ENCODE results near the gene RGP1. TPM values are rescaled to one million over a fixed set of nuclear protein-coding genes. Genes with fewer than 3 reads are reported as not detected.

The RGP1 gene
- total RNA-seq, 2 experiments from 2014 or later: 26.9 to 29.1 TPM

DNA sequence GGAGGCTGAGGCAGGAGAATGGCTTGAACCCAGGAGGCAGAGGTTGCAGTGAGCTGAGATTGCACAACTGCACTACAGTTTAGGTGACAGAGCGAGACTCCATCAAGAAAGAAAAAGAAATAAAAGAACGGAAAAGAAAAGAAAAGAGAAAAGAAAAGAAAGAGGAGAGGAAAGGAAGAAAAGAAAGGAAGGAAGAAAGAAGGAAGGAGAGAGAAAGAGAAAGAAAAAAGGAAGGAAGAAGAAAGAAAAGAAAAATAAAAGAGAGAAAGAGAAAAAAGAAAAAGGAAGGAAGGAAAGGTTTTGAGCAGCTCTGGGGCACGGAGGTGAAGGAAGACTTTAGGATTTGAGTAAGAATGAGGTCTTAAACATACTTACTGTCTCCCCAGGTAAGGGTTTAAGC, 35.5 kb upstream of the RGP1 start:
- Mint-ChIP-seq H3K27me3 (no peaks in the 10 kb centered on the region), H3K27ac (no peak overlapping the region), H3K36me3 (peaks cover 37% of the 10 kb centered on the region), H3K4me3 (no peak overlapping the region), H3K9me3 (no peaks in the 10 kb centered on the region), H3K4me1 (no peaks in the 10 kb centered on the region)
- ATAC-seq (ENCODE audit: low read depth): no peak
- DNase-seq: no peak
- POLR2A ChIA-PET: interaction anchor here (0.6 kb wide), 1 partner anchor 10 kb away, joined by 3 read pairs; no protein-coding TSS in a partner anchor

DNA sequence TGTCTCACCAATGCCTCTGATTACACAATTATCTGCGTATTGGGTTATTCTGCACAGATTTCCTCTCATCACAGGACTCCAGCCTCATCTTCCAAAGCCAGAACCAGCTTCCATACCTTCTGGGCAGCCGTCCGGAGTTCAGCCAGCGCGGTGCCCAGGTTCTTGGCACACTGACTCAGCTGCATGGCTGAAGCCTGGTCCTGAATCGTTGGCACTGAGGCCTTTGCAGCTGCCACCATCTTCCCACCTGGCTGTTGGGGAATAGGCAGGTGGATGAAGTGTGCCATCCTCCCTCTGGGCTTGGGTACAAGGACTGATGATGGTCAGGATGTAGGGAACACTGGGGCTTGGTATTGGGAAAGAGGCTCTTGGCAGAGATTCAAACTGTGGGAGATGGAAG, 35.0 kb upstream of the RGP1 start:
- H3K4me3 Mint-ChIP-seq: no peak overlapping the region
- POLR2A ChIA-PET: interaction anchor here (0.6 kb wide), 1 partner anchor 9 kb away, joined by 3 read pairs; no protein-coding TSS in a partner anchor
- ATAC-seq (ENCODE audit: low read depth): no peak

DNA sequence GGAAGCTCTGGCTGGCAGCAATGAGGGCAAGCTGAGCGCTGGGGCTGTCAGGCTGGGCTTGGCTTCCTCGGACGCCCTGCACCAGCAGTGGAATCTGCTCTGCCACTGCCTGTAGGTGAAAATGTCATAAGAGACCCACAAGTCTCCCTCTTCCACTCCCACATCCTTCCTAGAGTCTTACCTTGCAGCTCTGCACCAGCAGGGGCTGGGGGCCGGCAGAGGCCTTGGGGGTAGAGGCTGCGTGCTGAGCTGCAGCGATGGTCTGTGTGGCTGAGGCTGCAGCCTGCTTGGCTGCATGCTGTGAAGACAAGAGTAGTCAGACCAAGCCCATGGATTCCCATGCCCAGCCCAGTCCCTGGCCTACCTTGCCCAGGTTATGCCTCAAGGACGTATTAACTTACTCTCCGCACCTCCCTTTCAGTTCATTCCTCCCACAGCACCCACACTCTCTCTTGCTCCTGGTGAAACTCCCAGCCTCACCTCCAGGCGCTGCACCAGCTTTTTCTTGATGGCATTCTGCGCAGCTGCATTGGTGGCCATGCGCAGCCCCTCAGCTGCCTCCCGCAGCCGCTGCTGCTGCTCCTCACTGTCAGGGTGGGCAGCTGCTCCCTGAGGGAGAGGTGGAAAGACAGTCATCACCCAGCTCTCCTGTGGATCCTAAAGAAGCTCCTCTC, 34.4 kb upstream of the RGP1 start:
- Mint-ChIP-seq H3K9me3 (no peaks in the 10 kb centered on the region), H3K27ac (no peak overlapping the region), H3K27me3 (no peaks in the 10 kb centered on the region), H3K4me1 (no peaks in the 10 kb centered on the region), H3K36me3 (peaks cover 36% of the 10 kb centered on the region), H3K4me3 (no peak overlapping the region)
- ATAC-seq (ENCODE audit: low read depth): peak; percentile 13
- DNase-seq: no peak
- POLR2A ChIA-PET: interaction anchor here (0.9 to 2.5 kb wide), 2 partner anchors 12 to 14 kb away, joined by 3 to 8 read pairs; no protein-coding TSS in a partner anchor

More for the DNA sequence above, 35.0 kb upstream of the RGP1 start:
- Mint-ChIP-seq H3K4me1 (no peaks in the 10 kb centered on the region), H3K9me3 (no peaks in the 10 kb centered on the region), H3K27ac (no peak overlapping the region), H3K27me3 (no peaks in the 10 kb centered on the region), H3K36me3 (peaks cover 34% of the 10 kb centered on the region)
- no peak for DNase-seq

DNA sequence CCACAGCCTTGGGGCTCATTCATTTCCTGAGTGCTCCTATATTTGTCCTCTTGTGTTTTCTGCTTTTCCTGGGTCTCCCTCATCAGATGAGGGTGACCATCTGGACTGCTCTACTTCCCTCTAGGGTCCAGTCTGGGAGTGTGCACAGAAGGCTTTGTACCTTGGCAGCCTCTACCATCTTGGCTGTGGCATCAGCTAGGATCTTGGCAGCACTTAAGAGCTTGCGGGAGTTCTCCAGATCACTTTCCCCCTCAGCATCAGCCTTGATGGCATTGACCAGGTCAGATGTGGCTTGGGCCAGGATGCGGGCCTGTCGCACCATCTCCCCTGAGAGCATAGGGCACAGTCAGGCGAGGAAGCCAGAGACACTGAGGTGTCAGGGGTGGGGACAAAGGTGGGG, 32.9 kb upstream of the RGP1 start:
- H3K27ac Mint-ChIP-seq: no peak overlapping the region
- ATAC-seq (ENCODE audit: low read depth) (no peak), DNase-seq (no peak)
- no peaks in the 10 kb centered on the region for H3K4me1 Mint-ChIP-seq
- no peaks in the 10 kb centered on the region for H3K27me3 Mint-ChIP-seq
- POLR2A ChIA-PET: interaction anchor here (0.5 to 2.5 kb wide), 3 partner anchors 12 to 269 kb away, joined by 3 to 8 read pairs (median 3); partner anchors contain the start of genes CREB3 and TLN1
- H3K9me3 Mint-ChIP-seq: no peaks in the 10 kb centered on the region
- H3K36me3 Mint-ChIP-seq: peaks cover 28% of the 10 kb centered on the region
- no peak overlapping the region for H3K4me3 Mint-ChIP-seq

DNA sequence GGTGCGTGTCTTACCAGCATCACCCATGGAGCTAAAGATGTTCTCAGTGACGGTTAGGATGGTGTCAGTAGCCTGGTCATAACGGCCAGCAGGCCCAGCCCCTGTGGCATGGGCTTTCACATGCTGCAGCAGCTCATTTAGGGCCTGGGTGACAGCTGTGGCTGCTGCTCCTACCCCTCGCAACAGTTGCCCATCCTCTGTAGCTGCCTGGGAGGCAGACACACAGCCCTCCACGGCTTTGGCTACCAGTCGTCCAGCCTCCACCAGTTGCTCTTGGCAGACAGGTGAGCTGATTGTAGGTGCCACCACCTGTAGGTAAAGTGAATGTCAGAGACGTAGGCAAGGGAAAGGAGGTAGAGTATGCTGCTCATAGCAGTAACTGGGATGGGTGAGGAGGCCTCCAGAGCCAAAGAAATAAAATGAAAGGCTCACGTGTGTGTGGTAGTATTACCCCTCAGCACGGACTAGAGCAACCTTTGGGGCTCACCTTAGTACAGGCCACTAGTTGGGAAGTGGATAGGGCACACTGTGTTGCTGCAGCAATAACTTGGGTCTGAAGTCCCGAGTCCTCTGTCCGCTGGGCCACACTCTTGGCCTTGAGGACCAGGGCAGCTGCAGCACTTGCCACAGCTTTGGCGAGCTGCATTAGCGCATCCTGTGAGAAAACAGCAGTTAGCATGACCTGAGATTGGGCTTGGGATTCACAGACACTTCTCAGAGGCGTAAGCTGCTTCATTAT, 31.8 kb upstream of the RGP1 start:
- Mint-ChIP-seq H3K27ac (no peak overlapping the region), H3K9me3 (no peaks in the 10 kb centered on the region), H3K27me3 (no peaks in the 10 kb centered on the region), H3K4me1 (no peaks in the 10 kb centered on the region), H3K36me3 (peaks cover 35% of the 10 kb centered on the region), H3K4me3 (no peak overlapping the region)
- DNase-seq: no peak
- POLR2A ChIA-PET: interaction anchor here (2.5 kb wide), 1 partner anchor 11 kb away, joined by 8 read pairs; no protein-coding TSS in a partner anchor
- ATAC-seq (ENCODE audit: low read depth): no peak

DNA sequence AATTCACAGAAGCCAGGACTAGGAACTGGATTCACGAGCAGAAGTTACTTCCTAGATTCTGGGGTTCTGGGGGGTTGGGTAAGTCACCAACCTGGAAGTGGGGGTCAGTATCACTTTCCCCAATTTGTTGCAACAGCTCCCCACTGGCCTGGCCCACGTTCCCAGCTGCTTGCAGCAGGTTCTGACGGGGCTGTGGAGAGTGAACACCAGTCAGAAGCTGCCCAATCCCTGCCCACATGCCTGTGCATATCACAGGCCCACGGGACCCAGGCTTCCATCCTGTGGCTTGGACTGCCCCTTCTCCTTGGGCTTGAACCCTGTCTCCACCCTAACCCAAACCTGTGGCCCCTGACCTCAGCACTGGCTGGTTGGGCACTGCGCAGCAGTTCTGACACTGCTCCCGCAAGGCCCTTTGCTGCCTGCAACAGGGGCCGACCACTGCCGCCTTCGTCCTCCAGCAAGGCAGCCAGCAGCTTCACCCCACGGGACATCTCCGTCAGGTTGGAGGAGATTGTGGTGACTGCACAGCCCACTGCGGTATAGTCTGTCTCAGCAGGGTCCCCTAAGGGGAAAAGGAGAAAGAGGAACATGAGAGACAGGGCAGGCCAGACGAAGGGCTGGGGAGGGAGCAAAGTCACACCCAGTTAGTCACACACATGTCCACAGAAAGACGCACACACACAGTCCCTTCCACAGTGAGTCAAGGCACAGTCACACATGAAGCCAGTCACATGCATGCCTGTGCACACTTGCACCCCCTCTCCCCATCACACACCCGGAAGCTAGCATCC, 30.2 kb upstream of the RGP1 start:
- Mint-ChIP-seq H3K9me3 (no peaks in the 10 kb centered on the region), H3K4me3 (no peak overlapping the region), H3K27ac (no peak overlapping the region), H3K27me3 (no peaks in the 10 kb centered on the region), H3K36me3 (peaks cover 35% of the 10 kb centered on the region), H3K4me1 (no peaks in the 10 kb centered on the region)
- DNase-seq (no peak), ATAC-seq (ENCODE audit: low read depth) (no peak)
- POLR2A ChIA-PET: interaction anchor here (0.9 kb wide), 1 partner anchor 60 kb away, joined by 4 read pairs; no protein-coding TSS in a partner anchor

DNA sequence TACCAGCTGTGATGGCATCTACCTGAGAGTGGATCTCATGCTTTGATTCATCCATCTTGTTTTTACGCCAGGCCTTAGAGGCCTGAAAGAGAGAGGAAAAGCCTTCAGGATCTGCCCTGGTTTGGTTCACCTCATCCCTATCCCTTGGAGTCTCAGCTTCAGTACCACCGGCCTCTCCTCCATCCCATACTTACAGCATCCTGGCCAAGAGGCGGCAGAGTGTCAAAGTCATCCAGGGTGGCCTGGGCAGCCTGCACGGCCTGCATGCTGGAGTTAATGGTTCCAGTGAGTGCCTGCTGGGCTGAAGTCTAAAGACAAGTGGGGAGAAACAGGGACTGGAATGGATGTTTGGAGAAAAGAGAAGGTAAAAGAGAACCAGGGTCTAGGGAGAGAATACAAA, 29.5 kb upstream of the RGP1 start:
- POLR2A ChIA-PET: no interaction called here

DNA sequence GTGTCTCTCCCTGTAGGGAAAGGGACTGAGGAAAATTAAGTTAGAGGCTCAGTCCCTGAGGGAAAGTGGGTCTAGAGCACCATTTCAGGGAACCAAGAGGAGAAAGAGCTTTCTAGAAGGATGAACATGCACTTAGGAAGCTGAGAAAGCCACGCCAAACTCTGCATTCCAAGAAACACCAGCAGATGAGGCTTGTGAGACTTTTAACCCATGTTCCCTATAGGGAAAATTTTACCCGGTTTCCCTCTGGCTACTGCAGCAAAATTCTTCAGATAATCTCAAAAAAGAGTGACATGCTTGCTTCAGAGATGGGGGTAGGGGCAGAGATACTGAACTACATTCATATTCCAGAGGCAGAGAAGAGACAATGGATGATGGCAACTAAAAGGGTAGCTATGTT, 25.7 kb upstream of the RGP1 start:
- H3K9me3 Mint-ChIP-seq: no peaks in the 10 kb centered on the region
- no peak overlapping the region for H3K4me3 Mint-ChIP-seq
- no peak for DNase-seq
- no peak overlapping the region for H3K27ac Mint-ChIP-seq
- H3K4me1 Mint-ChIP-seq: peaks cover 9% of the 10 kb centered on the region
- ATAC-seq (ENCODE audit: low read depth): no peak
- H3K36me3 Mint-ChIP-seq: peaks cover 36% of the 10 kb centered on the region
- POLR2A ChIA-PET: interaction anchor here (0.8 to 1.3 kb wide), 2 partner anchors 9 kb away, joined by 3 to 4 read pairs; partner anchors contain the start of genes CREB3 and TLN1
- no peaks in the 10 kb centered on the region for H3K27me3 Mint-ChIP-seq

More for the DNA sequence above, 29.5 kb upstream of the RGP1 start:
- ATAC-seq (ENCODE audit: low read depth): no peak
- peaks cover 39% of the 10 kb centered on the region for H3K36me3 Mint-ChIP-seq
- H3K4me1 Mint-ChIP-seq: no peaks in the 10 kb centered on the region
- DNase-seq: no peak
- H3K9me3 Mint-ChIP-seq: no peaks in the 10 kb centered on the region
- no peak overlapping the region for H3K4me3 Mint-ChIP-seq
- no peak overlapping the region for H3K27ac Mint-ChIP-seq
- no peaks in the 10 kb centered on the region for H3K27me3 Mint-ChIP-seq

DNA sequence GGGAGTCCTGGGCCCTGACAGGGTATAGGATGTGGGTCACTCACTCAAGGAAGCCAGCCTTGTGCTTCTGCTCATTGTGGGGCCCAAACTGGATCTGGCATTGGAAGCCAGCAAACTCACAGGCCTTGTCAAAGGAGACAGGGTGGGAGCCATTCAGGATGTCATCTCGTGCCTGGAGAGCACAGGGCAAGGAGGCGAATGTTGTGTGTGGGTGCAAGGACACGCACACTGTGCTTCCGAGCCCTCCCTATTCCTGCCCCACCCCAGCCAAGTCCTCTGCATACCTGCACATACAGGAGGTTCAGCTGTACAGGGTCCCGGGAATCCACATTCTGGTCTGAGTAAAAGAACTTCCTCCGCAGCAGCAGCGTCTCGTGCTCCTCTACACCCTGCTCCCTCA, 25.2 kb upstream of the RGP1 start:
- Mint-ChIP-seq H3K4me1 (peaks cover 9% of the 10 kb centered on the region), H3K4me3 (no peak overlapping the region), H3K27ac (no peak overlapping the region), H3K9me3 (no peaks in the 10 kb centered on the region), H3K36me3 (peaks cover 36% of the 10 kb centered on the region), H3K27me3 (no peaks in the 10 kb centered on the region)
- no peak for DNase-seq
- POLR2A ChIA-PET: interaction anchor here (1.3 kb wide), 1 partner anchor 8 kb away, joined by 4 read pairs; the partner anchor contains the start of genes CREB3 and TLN1
- ATAC-seq (ENCODE audit: low read depth): no peak

DNA sequence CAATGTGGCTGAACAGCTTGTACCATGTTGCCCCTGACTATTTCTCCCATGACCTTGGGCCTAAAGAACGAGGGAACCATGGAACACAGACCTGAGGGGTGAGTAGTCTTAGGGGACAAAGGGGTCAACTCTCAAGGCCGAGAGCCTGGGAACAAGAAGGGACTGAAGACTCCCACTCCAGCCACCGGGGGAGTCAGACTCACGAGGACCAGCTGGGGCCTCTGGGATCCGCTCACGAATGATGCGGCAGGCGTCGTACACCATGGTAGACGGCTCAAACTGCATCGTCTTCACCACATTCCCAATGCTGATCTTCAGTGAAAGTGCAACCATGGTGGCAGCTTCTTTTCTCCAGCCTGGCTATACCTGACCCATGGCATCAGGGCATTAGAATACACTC, 23.7 kb upstream of the RGP1 start:
- Mint-ChIP-seq H3K9me3 (no peaks in the 10 kb centered on the region), H3K27me3 (no peaks in the 10 kb centered on the region), H3K36me3 (peaks cover 29% of the 10 kb centered on the region), H3K27ac (no peak overlapping the region), H3K4me1 (peaks cover 9% of the 10 kb centered on the region), H3K4me3 (no peak overlapping the region)
- no peak for ATAC-seq (ENCODE audit: low read depth)
- DNase-seq: no peak
- POLR2A ChIA-PET: no interaction called here

DNA sequence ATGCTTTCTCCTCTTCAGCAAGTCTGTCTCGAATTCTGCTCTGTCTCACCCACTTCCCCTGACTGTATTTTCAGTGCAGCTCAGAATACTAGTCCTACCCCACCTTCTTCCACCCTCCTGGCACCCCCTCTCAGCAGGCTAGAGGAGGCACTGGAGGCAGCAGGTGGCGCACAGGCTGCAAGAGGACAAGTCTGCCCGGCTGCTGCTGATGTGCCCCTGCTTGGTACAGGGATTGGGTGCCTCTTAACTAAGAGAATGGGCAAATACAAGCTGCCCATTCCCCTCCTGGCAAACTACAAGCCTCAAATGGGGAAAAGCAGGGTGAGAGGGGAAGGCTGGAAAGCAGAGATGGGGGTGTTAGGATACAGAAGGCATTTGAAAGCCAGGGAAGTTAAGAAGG, 22.2 kb upstream of the RGP1 start:
- peak; percentile 48 for ATAC-seq (ENCODE audit: low read depth)
- no peak for DNase-seq
- Mint-ChIP-seq H3K9me3 (no peaks in the 10 kb centered on the region), H3K27ac (no peak overlapping the region), H3K4me1 (peaks cover 12% of the 10 kb centered on the region), H3K27me3 (no peaks in the 10 kb centered on the region), H3K36me3 (peaks cover 28% of the 10 kb centered on the region), H3K4me3 (no peak overlapping the region)
- POLR2A ChIA-PET: interaction anchor here (0.8 to 2.6 kb wide), 9 partner anchors 12 to 107 kb away, joined by 3 to 20 read pairs (median 6); partner anchors contain the start of genes ARHGEF39, CCDC107, GBA2 and RGP1

DNA sequence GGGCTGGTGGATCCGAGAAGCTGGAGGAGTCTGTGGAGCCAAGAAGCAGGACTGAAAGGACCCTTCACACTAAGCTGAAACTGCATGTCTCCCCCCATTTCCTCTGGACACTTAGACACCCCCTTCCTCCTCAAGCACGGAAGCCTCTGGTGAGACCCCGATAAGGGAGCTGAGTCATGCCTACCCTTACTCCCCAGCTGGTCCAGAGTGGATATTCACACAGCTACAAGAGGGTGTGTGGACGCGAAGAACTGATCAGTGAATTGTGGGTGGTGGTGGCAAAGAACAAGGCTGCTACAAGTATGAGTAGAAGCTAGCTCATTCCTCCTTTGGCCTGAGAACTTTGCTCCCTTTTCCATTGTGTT, 21.4 kb upstream of the RGP1 start:
- Mint-ChIP-seq H3K27me3 (no peaks in the 10 kb centered on the region), H3K27ac (no peak overlapping the region), H3K36me3 (peaks cover 22% of the 10 kb centered on the region), H3K9me3 (no peaks in the 10 kb centered on the region), H3K4me1 (peaks cover 12% of the 10 kb centered on the region), H3K4me3 (no peak overlapping the region)
- ATAC-seq (ENCODE audit: low read depth) (no peak), DNase-seq (no peak)
- POLR2A ChIA-PET: interaction anchor here (0.6 to 2.6 kb wide), 17 partner anchors 12 to 150 kb away, joined by 3 to 20 read pairs (median 4); partner anchors contain the start of genes ARHGEF39, GBA2, RGP1 and SPAG8

All from activated naive CD8-positive, alpha-beta T cell treated with anti-CD3 and anti-CD28 coated beads, Interleukin-2, amount 10 ng/mL, durations not matched to agents 7 days and 5 days (primary cell).